Stimulated activated CD8-positive, alpha-beta memory T cell treated with anti-CD3 and anti-CD28 coated beads, Interleukin-7, amount 100 ng/mL, for 1 hour (primary cell): Measurements from ENCODE around the gene RIGI.
"Not testable (repeated sequence)": the region's sequence is repeated elsewhere in the genome, so short reads cannot be mapped to it uniquely, and the experiment has no call there.

Experiments used
- DNase-seq, 2 donors: peaks; one replicate each; pipeline ENCODE4 v3.0.0-alpha.2; 2020; ENCODE audit warnings: low read depth in 2 of 2

The RIGI gene

GRCh38 chr9:32526707-32527048 is 682 bp upstream of the RIGI start:
- DNase-seq = no peak

GRCh38 chr9:32525709-32526030 is 326 bp downstream of the RIGI start:
- DNase-seq = no peak

- no peak for DNase-seq
These were observed 896 bp downstream of the RIGI start for GRCh38 chr9:32524892-32525708.

- DNase-seq = not testable (repeated sequence)
These were observed 1.5 kb downstream of the RIGI start for GRCh38 chr9:32524558-32524891.

GRCh38 chr9:32523910-32524309 is 2.1 kb downstream of the RIGI start:
- no peak for DNase-seq

- DNase-seq = no peak
These were observed 7.7 kb downstream of the RIGI start for GRCh38 chr9:32518276-32518675.

GRCh38 chr9:32516241-32516640 is 9.8 kb downstream of the RIGI start:
- DNase-seq = no peak

- DNase-seq = no peak
These were observed 17.3 kb downstream of the RIGI start for GRCh38 chr9:32508728-32509127.

- DNase-seq = no peak
These were observed 23.0 kb downstream of the RIGI start for GRCh38 chr9:32503008-32503407.

- DNase-seq = no peak
These were observed 23.5 kb downstream of the RIGI start for GRCh38 chr9:32502464-32502863.

- no peak for DNase-seq
These were observed 24.1 kb downstream of the RIGI start for GRCh38 chr9:32501868-32502267.

GRCh38 chr9:32500768-32501167 is 25.2 kb downstream of the RIGI start:
- no peak for DNase-seq

GRCh38 chr9:32497921-32498320 is 28.1 kb downstream of the RIGI start:
- DNase-seq = no peak

- DNase-seq = no peak
These were observed 35.4 kb downstream of the RIGI start for GRCh38 chr9:32490601-32491000.

GRCh38 chr9:32487981-32488380 is 38.0 kb downstream of the RIGI start:
- DNase-seq = no peak

- DNase-seq = no peak
These were observed 39.0 kb downstream of the RIGI start for GRCh38 chr9:32486839-32487562.

- DNase-seq = no peak
These were observed 42.7 kb downstream of the RIGI start for GRCh38 chr9:32483343-32483742.
